Stimulated activated CD8-positive, alpha-beta memory T cell treated with anti-CD3 and anti-CD28 coated beads, Interleukin-12 subunit alpha, Interleukin-12 subunit beta, amount 100 ng/mL, for 4 hours (primary cell): Measurements from ENCODE around the gene CCDC91.
"Not testable (repeated sequence)": the region's sequence is repeated elsewhere in the genome, so short reads cannot be mapped to it uniquely, and the experiment has no call there.

Source experiments
- DNase-seq: peaks from one replicate; pipeline ENCODE4 v3.0.0-alpha.2; 2020; ENCODE audit warnings: low read depth

CCDC91 gene

GRCh38 chr12:28232211-28232928 is 42.1 kb downstream of the CCDC91 start:
- no peak for DNase-seq

DNA sequence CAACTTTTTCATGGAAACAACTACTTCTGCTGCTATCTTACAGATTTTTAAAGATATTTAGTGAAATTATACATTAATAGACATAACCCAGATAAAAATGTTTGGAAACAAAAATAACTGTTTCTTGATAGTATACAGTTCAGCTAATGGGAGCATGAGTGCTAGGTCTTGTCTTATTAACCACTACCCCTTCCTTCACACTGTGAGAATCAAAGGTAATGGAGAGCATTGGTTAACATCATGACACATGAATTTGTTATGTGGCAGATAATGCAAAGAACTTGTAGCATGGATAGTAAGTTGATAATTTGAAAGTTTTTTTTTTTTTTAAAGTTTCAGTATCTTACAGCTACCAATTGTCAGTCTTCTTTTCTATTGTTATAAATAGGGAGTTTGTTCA is 44.2 kb downstream of the CCDC91 start:
- DNase-seq: no peak

DNA sequence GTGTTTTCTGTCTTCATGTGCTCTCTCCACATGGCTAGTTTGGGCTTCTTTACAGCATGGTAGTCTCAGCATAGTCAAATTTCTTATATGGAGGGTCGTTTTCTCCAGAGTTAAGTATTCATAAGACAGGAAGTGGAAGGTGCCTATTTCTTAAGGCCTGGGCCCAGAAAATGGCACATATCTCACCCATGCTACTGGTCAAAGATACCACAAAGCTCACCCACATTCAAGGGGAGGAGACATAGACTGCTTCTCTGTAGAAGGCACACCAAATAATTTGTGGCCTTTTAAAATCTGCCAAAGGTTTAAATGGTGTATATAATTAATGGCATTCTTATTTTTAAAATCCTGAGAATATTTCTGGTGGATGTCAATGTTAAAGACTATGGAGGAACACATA is 44.8 kb downstream of the CCDC91 start:
- DNase-seq: no peak

GRCh38 chr12:28235985-28236384 is 45.7 kb downstream of the CCDC91 start:
- no peak for DNase-seq

GRCh38 chr12:28237423-28237822 is 47.2 kb downstream of the CCDC91 start:
- DNase-seq: no peak

DNA sequence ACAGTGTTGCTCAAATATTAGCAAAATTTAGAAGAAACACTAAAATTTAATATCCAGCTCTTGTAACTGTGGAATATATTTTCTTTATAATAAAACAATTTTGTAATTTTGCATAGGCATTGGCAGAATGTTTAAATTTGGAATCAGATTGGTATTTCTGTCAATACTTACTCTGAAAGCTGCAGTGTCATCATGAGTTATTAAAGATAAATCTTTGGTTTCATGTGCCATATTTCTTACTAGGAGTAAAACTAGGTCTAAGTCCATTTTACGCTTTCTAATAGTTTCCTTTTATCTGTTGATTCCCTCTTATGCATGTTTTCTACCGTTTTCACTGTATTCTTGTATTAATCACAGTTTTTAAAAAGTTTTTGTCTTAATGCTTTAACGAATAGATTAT is 49.7 kb downstream of the CCDC91 start:
- no peak for DNase-seq

- DNase-seq: no peak
These were observed 50.6 kb downstream of the CCDC91 start for GRCh38 chr12:28240853-28241252.

GRCh38 chr12:28242129-28242495 is 51.9 kb downstream of the CCDC91 start:
- DNase-seq: no peak

- DNase-seq: no peak
These were observed 52.4 kb downstream of the CCDC91 start for GRCh38 chr12:28242496-28243309.

DNA sequence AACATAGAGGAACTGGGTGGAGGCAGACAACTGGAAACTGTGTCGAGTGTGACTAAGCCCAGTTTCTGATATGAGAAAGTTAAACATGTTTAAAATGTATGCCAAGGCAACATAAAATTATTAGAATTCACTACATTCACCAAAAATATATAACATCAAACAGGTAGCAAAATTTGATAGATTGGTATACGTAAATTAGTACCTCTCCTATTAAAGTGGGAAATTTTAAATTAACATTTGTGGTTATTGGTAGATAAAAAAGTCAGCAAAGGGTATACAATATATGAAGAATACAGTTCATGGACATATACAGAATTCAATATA is 53.0 kb downstream of the CCDC91 start:
- no peak for DNase-seq

DNA sequence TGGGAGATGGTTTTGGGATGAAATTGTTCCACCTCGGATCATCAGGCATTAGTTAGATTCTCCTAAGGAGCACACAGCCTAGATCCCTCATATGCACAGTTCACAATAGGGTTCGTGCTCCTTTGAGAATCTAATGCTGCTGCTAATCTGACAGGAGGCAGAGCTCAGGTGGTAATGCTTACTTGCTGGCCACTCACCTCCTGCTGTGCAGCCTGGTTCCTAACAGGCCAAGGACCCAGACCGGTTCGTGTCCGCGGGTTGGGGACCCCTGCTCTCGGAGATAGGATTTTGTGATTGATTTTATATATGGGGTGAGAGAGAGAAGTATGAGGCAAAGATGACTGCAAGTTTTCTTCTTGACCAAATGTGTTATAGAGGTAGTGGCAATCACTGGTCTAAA is 57.5 kb downstream of the CCDC91 start:
- DNase-seq: no peak

- no peak for DNase-seq
These were observed 58.4 kb downstream of the CCDC91 start for GRCh38 chr12:28248555-28249145.

DNA sequence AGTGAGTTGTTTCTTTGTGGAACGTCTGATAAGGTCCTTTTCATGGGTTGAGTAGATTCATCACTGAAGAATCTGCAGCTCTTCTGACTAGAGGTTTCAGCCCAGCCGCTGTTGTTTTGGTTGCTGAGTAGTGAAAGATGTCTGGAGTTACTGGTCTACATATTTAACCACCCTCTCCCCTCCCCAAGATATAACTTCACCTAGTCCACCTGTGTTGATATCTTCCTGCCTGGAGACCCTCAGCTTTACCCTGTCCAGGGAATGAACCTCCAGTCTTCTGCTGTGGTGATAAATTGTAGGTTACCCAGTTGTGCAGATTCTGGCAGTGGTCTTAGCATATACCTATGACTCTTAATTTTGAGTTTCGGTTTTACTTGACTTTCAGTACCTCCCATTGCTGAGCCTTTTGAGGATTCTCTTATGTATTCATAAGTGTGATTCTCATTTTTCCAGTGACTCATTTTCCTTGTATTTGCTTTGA is 62.9 kb downstream of the CCDC91 start:
- no peak for DNase-seq

DNA sequence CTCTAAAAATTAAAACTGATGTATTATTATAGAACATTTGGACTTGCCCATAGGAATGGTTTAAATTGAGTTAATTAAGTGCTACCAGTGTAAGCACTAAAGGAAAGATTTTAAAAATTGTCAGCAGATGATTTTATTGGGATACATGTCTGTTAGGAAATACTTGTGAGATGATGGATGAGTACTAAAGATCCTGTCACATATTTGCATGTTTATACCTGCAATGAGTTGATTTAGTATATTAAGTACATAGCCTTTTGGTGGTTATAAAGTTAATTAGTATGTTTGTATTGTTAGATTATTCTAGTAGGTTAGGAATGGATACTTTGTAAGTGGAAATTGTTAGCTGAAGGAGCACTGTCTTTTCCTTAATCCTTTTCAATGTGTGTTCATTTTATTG is 67.2 kb downstream of the CCDC91 start:
- no peak for DNase-seq

DNA sequence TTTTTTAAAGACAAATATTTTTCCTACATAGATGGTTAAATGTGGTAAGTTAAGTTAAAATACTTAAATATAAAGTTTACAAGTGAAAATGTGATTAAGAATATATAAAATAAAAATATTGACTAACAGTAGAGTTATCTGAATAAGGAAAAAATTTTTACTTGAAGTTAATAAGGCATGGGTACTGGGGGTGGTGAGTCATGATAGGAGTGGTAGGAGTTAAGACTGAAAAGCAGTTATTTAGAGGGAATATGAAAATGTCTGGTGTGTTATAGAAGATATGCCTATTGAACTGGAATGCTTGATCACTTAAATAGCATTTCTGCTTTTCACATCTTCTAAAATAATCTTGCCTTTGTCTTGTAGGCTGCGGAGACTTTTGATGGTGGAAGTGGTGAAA is 68.7 kb downstream of the CCDC91 start:
- no peak for DNase-seq

DNA sequence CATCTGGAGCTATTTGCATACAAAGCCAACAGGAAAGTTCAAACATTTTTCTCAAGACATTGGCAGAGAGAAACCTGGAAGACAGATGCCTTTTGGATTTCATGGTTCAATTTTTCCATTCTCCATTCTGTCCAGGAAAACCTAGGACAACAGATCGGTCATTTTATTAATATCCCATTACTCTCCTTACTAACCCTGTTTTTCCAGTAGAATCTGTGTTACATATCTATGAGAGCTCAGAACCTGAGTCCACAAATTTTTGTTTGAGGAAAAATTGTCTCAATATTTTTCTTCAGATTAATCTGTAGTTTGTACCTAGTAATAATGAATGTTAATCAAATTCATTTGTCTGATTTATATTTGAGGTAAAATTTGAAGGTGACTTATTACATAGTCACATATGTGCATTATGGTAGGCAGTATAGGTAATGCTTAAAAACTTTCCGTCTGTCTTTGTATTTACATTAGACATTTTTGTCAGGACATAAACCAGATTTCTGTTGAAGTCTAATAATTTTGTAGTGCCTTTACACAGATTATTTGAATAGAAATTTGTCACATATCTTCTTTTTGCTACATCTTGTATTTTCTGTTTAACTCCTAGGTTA is 75.3 kb downstream of the CCDC91 start:
- DNase-seq: no peak

DNA sequence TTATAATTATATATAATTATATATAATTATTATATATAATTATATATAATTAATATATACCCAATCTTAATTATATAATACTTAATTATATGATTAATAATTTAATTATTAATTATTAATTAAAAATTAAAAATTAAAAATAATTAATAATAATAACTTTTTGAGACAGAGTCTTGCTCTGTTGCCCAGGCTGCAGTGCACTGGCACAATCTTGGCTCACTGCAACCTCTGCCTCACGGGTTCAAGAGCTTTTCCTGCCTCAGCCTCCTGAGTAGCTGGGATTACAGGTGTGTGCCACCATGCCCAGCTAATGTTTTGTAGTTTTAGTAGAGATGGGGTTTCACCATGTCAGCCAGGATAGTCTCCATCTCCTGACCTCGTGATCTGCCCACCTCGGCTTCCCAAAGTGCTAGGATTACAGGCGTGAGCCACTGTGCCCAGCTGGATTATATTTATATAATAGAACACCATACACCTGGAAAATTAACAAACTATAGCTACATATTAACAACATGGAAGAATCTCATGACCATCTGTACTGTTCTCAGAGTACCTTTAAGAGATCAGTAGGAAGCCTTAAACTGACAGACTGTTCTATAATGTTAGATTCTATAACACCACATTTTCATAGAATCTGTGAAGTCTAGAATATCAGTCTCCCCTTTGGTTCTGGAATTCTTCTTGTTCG is 77.8 kb downstream of the CCDC91 start:
- DNase-seq: not testable (repeated sequence)

- no peak for DNase-seq
These were observed 78.5 kb downstream of the CCDC91 start for GRCh38 chr12:28268608-28269229.

DNA sequence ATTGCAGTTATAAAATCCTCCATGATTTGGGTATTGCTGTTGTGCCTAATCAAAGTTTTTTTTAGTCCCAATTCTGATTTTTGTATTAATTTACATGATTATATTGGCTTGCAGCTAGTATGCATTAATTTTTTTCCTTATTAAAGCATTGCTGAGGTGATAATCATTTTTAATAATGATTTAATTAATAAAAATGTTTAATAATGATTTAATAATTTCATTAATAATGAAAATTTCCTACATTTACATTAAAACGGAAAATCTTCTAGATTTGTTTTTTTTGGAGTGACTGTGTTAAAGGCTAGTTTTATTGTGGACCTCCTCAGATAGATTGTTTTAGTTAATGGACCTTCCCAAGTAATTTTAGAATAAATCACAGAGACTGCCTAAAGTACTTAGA is 79.6 kb downstream of the CCDC91 start:
- DNase-seq: no peak

GRCh38 chr12:28278499-28278898 is 88.2 kb downstream of the CCDC91 start:
- no peak for DNase-seq

- DNase-seq: no peak
These were observed 88.7 kb downstream of the CCDC91 start for GRCh38 chr12:28278960-28279359.

GRCh38 chr12:28286352-28286751 is 96.1 kb downstream of the CCDC91 start:
- no peak for DNase-seq
